ENCODE measurements around the gene CNN2.

CNN2 gene

GRCh38 chr19:1025960-1026782, at the start of gene CNN2:
Gene CNN2 (plus strand): TSS chr19:1026608. CDS start chr19:1026662, 54 bp downstream.
- TF ChIP-seq ZFX (IDR thresholded peaks at IDR 0.05) (no peak), CTCF (conservative IDR thresholded peaks at IDR 0.05) (no peak)
- peak within 1 kb of the TSS; percentile 61 for H3K27ac ChIP-seq

GRCh38 chr19:977058-977464, 49.3 kb upstream of the CNN2 start:
- no peak for TF ChIP-seq ZFX (IDR thresholded peaks at IDR 0.05)
- no peak for TF ChIP-seq CTCF (conservative IDR thresholded peaks at IDR 0.05)
- H3K27ac ChIP-seq = no peak overlapping the region

- H3K27ac ChIP-seq = no peak overlapping the region
These were observed 47.1 kb upstream of the CNN2 start for GRCh38 chr19:979318-979741.

GRCh38 chr19:980133-980998, 46.0 kb upstream of the CNN2 start:
- H3K27ac ChIP-seq = no peak overlapping the region
- TF ChIP-seq ZFX (IDR thresholded peaks at IDR 0.05) = no peak

More at GRCh38 chr19:979318-979741, 47.1 kb upstream of the CNN2 start:
- TF ChIP-seq CTCF (conservative IDR thresholded peaks at IDR 0.05) (no peak), ZFX (IDR thresholded peaks at IDR 0.05) (no peak)

- TF ChIP-seq CTCF (conservative IDR thresholded peaks at IDR 0.05) (peak; percentile 99), ZFX (IDR thresholded peaks at IDR 0.05) (no peak)
- H3K27ac ChIP-seq = peak overlapping the region; percentile 8; the same call in 1 of the 2 replicates
These were observed 43.7 kb upstream of the CNN2 start for GRCh38 chr19:982567-983170.

- TF ChIP-seq ZFX (IDR thresholded peaks at IDR 0.05) = peak; percentile 43; the same call in 1 of the 2 replicates
- TF ChIP-seq CTCF (conservative IDR thresholded peaks at IDR 0.05) = no peak; the same call in 1 of the 2 replicates
- peak within 1 kb of the TSS; percentile 92 for H3K27ac ChIP-seq
These were observed 42.0 kb upstream of the CNN2 start, which contains the start of gene WDR18 for GRCh38 chr19:984165-984967. Gene WDR18 (plus strand): TSS chr19:984345. CDS start chr19:984354, 9 bp downstream.

- H3K27ac ChIP-seq = no peak overlapping the region
- no peak for TF ChIP-seq CTCF (conservative IDR thresholded peaks at IDR 0.05)
- no peak for TF ChIP-seq ZFX (IDR thresholded peaks at IDR 0.05)
These were observed 40.3 kb upstream of the CNN2 start for GRCh38 chr19:986083-986482.
